Nephron (organoid): ENCODE results near the gene DNAJB4.
A peak's percentile ranks its signal among the peaks of the same experiment; 100 is the strongest.

ENCODE experiments used
- H3K27ac Mint-ChIP-seq, 3 experiments: 2 replicates each; pipeline ENCODE4 v1.8.0; 2020; ENCODE audit warnings: mixed read lengths in 3 of 3, mild to moderate bottlenecking in 2 of 3, moderate library complexity in 1 of 3
- H3K27me3 Mint-ChIP-seq: 2 replicates; pipeline ENCODE4 v1.8.0; 2021; ENCODE audit warnings: low read depth, mild to moderate bottlenecking, moderate library complexity, mixed read lengths
- H3K36me3 Mint-ChIP-seq: 2 replicates; pipeline ENCODE4 v1.8.0; 2020; ENCODE audit warnings: low read depth, mixed read lengths
- H3K4me1 Mint-ChIP-seq: 2 replicates; pipeline ENCODE4 v1.8.0; 2020; ENCODE audit warnings: mixed read lengths
- H3K4me3 Mint-ChIP-seq, 3 experiments: 2 replicates each; pipeline ENCODE4 v1.8.0; 2020; ENCODE audit warnings: mild to moderate bottlenecking in 3 of 3, mixed read lengths in 3 of 3, moderate library complexity in 2 of 3
- H3K9me3 Mint-ChIP-seq: 2 replicates; pipeline ENCODE4 v1.8.0; 2020; ENCODE audit warnings: mixed read lengths
- CTCF ChIP-seq, 3 experiments: fragments of 200-600 bp; sonication (generic); IDR thresholded peaks; one replicate each; pipeline ENCODE4 v1.5.0; 2021; ENCODE audit warnings: antibody characterized with exemption in 3 of 3; ENCODE audit not compliant: unreplicated experiment in 3 of 3

Gene DNAJB4

DNA sequence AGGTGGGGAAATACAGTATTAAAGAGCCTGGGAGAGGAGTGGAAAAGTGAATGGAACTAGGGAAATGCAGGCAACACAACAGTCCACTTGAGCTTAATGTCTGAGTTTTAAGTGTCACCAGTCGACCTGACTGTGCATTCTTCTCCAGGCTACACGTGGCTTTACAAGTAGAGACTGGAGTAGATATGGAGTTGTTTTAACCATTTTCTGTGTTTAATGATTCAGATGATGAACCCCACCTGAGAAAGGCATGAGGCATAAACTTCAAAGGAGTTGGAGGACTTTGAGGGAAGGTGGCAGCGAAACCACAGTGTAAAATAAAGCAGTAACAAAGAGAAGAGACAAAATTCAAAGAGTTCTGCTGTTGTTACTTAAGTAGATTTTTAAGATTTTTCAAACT lies 38.4 kb upstream of the DNAJB4 start:
- Mint-ChIP-seq H3K36me3 (peaks cover 78% of the 10 kb centered on the region), H3K27me3 (no peaks in the 10 kb centered on the region), H3K4me1 (no peaks in the 10 kb centered on the region), H3K9me3 (no peaks in the 10 kb centered on the region), H3K4me3 (no peak overlapping the region), H3K27ac (no peak overlapping the region)
- TF ChIP-seq CTCF (IDR thresholded peaks at IDR 0.05; ENCODE audit: unreplicated experiment in 3 of 3): no peak

- TF ChIP-seq CTCF (IDR thresholded peaks at IDR 0.05; ENCODE audit: unreplicated experiment in 3 of 3): no peak
- Mint-ChIP-seq H3K36me3 (peaks cover 63% of the 10 kb centered on the region), H3K4me3 (no peak overlapping the region), H3K27ac (no peak overlapping the region), H3K9me3 (no peaks in the 10 kb centered on the region), H3K27me3 (no peaks in the 10 kb centered on the region), H3K4me1 (peaks cover 14% of the 10 kb centered on the region)
Measured at GRCh38 chr1:77970192-77970591, 34.5 kb upstream of the DNAJB4 start.

DNA sequence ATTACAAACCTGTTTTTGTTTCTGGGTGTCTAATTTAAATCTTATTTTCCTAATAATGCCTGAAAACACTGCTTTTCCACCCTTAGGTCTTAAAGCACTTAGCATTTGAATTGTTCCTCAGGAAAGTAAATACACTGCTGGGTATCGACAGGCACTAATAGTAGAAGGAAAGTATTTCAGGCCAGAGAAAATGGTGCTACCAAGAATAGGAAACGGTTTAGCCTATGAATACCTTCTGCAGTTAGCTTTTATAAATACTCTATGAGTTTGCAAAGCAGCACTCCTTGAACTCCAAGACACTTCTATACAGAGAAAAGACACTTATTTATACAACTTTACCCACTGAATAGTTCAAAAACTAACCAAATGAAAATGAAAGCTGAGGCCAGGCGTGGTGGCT lies 32.7 kb upstream of the DNAJB4 start:
- H3K36me3 Mint-ChIP-seq: peaks cover 65% of the 10 kb centered on the region
- no peaks in the 10 kb centered on the region for H3K9me3 Mint-ChIP-seq
- no peaks in the 10 kb centered on the region for H3K27me3 Mint-ChIP-seq
- TF ChIP-seq CTCF (IDR thresholded peaks at IDR 0.05; ENCODE audit: unreplicated experiment in 3 of 3): no peak
- peak overlapping the region in 1 of 3 experiments; percentile 41 for H3K27ac Mint-ChIP-seq
- H3K4me1 Mint-ChIP-seq: peaks cover 32% of the 10 kb centered on the region
- H3K4me3 Mint-ChIP-seq: no peak overlapping the region

- TF ChIP-seq CTCF (IDR thresholded peaks at IDR 0.05; ENCODE audit: unreplicated experiment in 3 of 3): no peak
- no peaks in the 10 kb centered on the region for H3K9me3 Mint-ChIP-seq
Measured at GRCh38 chr1:77975386-77975785, 29.4 kb upstream of the DNAJB4 start.

GRCh38 chr1:77975907-77976306 lies 28.8 kb upstream of the DNAJB4 start:
- H3K4me1 Mint-ChIP-seq: peaks cover 39% of the 10 kb centered on the region
- no peaks in the 10 kb centered on the region for H3K9me3 Mint-ChIP-seq
- no peak for TF ChIP-seq CTCF (IDR thresholded peaks at IDR 0.05; ENCODE audit: unreplicated experiment in 3 of 3)
- peak overlapping the region; percentile 72 to 88 (median 81) for H3K4me3 Mint-ChIP-seq
- peak overlapping the region; percentile 66 to 88 (median 87) for H3K27ac Mint-ChIP-seq
- H3K27me3 Mint-ChIP-seq: no peaks in the 10 kb centered on the region
- peaks cover 39% of the 10 kb centered on the region for H3K36me3 Mint-ChIP-seq

More at GRCh38 chr1:77975386-77975785, 29.4 kb upstream of the DNAJB4 start:
- peak overlapping the region in 2 of 3 experiments; percentile 66 to 88 for H3K27ac Mint-ChIP-seq
- no peaks in the 10 kb centered on the region for H3K27me3 Mint-ChIP-seq
- H3K36me3 Mint-ChIP-seq: peaks cover 39% of the 10 kb centered on the region
- H3K4me1 Mint-ChIP-seq: peaks cover 33% of the 10 kb centered on the region
- H3K4me3 Mint-ChIP-seq: peak overlapping the region; percentile 72 to 88 (median 81)

DNA sequence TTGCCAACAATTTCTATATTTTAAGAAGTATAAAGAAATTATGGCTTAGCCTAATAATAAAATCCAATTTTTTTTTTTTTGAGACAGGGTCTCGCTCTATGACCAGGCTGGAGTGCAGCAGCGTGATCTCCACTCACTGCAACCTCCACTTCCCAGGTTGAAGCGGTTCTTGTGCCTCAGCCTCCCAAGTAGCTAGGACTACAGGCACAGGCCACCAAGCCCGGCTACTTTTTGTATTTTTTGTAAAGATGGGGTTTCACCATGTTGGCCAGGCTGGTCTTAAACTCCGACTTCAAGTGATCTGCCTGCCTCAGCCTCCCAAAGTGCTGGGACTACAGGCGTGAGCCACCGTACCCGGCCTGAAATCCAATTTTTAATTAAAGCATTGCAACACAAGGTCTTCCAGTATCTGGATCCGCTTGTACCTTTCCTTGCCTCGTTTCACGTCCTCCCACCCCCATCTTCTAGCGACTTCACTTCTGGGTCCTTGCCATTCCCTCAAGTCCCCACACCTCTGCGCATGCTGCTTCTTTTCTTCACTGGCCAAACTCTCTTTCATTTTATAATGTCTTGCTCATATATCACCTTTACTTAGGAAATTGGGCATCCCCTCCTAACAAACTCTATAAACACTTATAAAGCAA lies 28.2 kb upstream of the DNAJB4 start:
- Mint-ChIP-seq H3K27me3 (no peaks in the 10 kb centered on the region), H3K36me3 (peaks cover 33% of the 10 kb centered on the region), H3K4me3 (peak overlapping the region in 1 of 3 experiments; percentile 88), H3K9me3 (no peaks in the 10 kb centered on the region), H3K27ac (peak overlapping the region; percentile 66 to 88 (median 87)), H3K4me1 (peaks cover 42% of the 10 kb centered on the region)
- no peak for TF ChIP-seq CTCF (IDR thresholded peaks at IDR 0.05; ENCODE audit: unreplicated experiment in 3 of 3)
